NCI-H2227 treated with DMSO at 0.1 percent for 48 hours (cell line): Measurements from ENCODE around the gene R3HDM4.

Experiments used
- DNase-seq: peaks from one replicate; lab custom pipeline; 2025; lab: John Stamatoyannopoulos, UW

The R3HDM4 gene

GRCh38 chr19:929891-930258 lies 16.9 kb upstream of the R3HDM4 start:
- DNase-seq, result no peak

- no peak for DNase-seq
These were observed 16.3 kb upstream of the R3HDM4 start for GRCh38 chr19:929203-929890.

GRCh38 chr19:928471-929202 lies 15.6 kb upstream of the R3HDM4 start:
- DNase-seq, result no peak

- no peak for DNase-seq
These were observed 14.9 kb upstream of the R3HDM4 start for GRCh38 chr19:927780-928401.

- DNase-seq, result no peak
These were observed 14.3 kb upstream of the R3HDM4 start for GRCh38 chr19:927351-927779.

- DNase-seq, result no peak
These were observed 13.8 kb upstream of the R3HDM4 start for GRCh38 chr19:926589-927350.

- DNase-seq, result no peak
These were observed 13.2 kb upstream of the R3HDM4 start for GRCh38 chr19:926323-926588.

GRCh38 chr19:925526-926322 lies 12.7 kb upstream of the R3HDM4 start, which contains the start of gene ARID3A:
ARID3A (plus strand) TSS chr19:926035; CDS start chr19:929529, 3,494 bp downstream.
- DNase-seq, result peak; percentile 57

- DNase-seq, result no peak
These were observed 12.1 kb upstream of the R3HDM4 start for GRCh38 chr19:925087-925525.

- DNase-seq, result no peak
These were observed 11.6 kb upstream of the R3HDM4 start for GRCh38 chr19:924553-925086.

- DNase-seq, result no peak
These were observed 7.2 kb upstream of the R3HDM4 start for GRCh38 chr19:920051-920864.

- DNase-seq, result no peak
These were observed 6.4 kb upstream of the R3HDM4 start for GRCh38 chr19:919199-920050.

- DNase-seq, result peak; percentile 20
These were observed 5.6 kb upstream of the R3HDM4 start for GRCh38 chr19:918481-919198.

GRCh38 chr19:918152-918437 lies 5.1 kb upstream of the R3HDM4 start:
- DNase-seq, result no peak

- DNase-seq, result no peak
These were observed 4.5 kb upstream of the R3HDM4 start, which contains the start of gene KISS1R for GRCh38 chr19:917323-918151. KISS1R (plus strand) TSS chr19:917333; CDS start chr19:917503, 170 bp downstream.

- DNase-seq, result no peak
These were observed 3.8 kb upstream of the R3HDM4 start for GRCh38 chr19:916645-917322.
